PFSK-1 (cell line): Measurements from ENCODE around the gene VAV2.

Experiments
- POLR2AphosphoS5 ChIP-seq: IDR thresholded peaks from 2 replicates; pipeline ENCODE4 v1.6.1; 2012; ENCODE audit warnings: low read depth, mild to moderate bottlenecking, control low read depth, low read length, moderate library complexity
- TAF1 ChIP-seq: IDR thresholded peaks from 2 replicates; pipeline ENCODE4 v1.6.1; 2012; ENCODE audit warnings: low read length, control low read depth, borderline replicate concordance; ENCODE audit not compliant: insufficient read depth

DNA sequence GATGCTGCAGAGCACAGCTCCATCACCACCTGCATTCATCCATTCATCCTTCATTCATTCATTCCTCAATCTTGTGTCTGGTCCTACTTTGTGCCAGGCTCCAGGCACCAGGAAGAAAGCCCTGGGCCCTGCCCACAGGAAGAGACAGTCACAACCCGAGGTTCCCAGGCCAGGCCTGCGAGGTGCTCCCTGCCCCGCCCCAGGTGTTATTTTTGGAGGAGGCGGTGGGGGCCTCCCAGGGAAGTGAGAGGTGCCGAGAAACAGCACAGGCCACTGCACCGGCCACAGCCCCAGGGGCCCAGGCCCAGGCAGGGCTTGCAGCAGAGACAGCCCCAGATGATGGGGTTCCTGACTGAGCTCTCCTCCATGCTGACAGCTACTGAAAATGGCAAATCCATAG is 33.4 kb downstream of the VAV2 start:
- TF ChIP-seq POLR2AphosphoS5 = no peak
- TF ChIP-seq TAF1 = no peak
